DMS153 treated with DMSO at 0.1 percent for 48 hours (cell line): ENCODE data around the gene HSPA4L.

Experiments used
- DNase-seq: peaks from one replicate; lab custom pipeline; 2025; ENCODE audit not compliant: unreplicated experiment; lab: John Stamatoyannopoulos, UW

The HSPA4L gene

DNA sequence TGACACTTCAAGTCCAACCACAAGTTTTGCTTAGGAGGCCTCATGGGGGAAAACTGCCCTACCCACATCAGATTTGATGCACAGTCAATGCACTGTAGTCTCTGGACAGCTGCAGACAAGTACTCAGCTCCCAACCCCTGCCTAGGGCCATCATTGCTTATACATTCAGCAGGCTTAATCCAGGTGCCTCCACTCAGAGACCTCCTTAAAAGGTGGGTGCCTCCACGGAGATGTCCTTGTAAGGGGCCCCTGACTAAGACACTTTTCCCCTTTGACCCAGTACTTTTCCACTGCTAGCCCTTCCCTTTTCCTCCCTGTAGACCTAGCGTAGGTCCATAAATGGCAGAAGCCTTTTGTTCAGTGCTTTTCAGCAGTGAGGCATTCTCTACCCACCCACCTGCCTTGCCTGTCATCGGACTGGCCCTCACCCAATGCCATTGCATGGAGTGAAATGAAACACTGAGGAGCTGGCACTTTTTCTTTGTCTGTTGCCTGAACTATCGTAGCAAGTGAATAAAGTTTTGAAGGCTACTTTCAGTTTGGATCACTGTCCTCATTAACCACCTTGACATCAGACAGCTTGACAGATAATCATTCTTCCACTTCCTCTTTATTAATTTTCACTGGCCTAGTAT lies 74.8 kb downstream of the HSPA4L start:
- no peak for DNase-seq

DNA sequence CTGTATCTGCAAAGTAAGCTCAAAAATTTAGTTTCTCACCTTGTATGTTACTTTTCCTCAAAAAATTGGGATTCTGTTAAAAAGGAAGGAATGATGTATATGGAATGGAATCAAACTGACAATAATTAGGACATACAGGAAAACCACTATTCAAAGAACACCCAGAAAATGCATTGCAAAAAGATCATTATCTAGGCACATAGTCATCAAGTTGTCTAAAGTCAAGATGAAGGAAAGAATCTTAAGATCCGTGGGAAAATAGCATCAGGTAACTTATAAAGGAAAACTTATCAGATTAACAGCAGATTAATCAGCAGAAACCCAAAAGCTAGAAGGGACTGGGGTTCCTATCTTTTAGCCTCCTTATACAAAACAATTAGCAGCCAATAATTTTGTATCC lies 75.5 kb downstream of the HSPA4L start:
- no peak for DNase-seq

GRCh38 chr4:127868196-127868595 lies 86.1 kb downstream of the HSPA4L start:
- DNase-seq = no peak

- DNase-seq = no peak
Measured at GRCh38 chr4:127870281-127870680, 88.2 kb downstream of the HSPA4L start.

DNA sequence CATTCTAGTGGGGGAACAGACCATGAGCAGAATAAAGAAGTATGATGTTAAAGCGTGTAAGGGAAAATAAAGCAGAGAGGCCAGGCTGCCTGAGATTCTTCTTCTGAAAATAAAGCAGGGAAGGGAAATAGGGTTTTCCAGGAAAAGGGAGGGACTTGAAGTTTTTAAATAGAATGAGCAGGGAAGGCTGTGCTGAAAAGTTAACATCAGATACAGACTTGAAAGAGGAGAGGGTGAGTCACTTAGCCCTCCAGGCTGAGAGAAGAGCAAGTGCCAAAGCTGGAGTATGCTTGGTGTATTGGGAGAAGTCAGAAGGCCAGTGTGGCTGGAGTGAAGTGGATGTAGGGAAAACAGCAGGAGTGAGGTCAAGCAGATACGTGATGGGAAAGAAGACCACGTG lies 88.6 kb downstream of the HSPA4L start:
- DNase-seq = no peak

GRCh38 chr4:127875791-127876190 lies 93.7 kb downstream of the HSPA4L start:
- DNase-seq = no peak

GRCh38 chr4:127880763-127881562 lies 98.8 kb downstream of the HSPA4L start, which contains the start of gene PLK4:
TSS of gene PLK4 (plus strand) at chr4:127880893. CDS start at chr4:127881135, 242 bp downstream.
- DNase-seq = peak; percentile 96

DNA sequence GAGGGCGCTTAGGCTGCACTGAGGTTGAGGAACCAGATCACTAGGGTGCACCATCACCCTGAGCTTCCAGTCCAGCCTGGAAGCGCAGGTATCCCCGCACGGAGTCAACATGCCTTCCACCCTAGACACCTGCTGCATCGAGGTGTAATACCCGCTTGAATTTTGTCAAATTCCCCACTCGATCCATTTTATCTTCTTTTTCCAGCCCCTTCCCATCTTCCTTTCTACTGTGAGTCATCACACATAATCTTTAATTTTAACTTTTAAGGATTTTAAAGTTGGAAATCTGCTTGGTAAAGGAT lies 99.4 kb downstream of the HSPA4L start:
- DNase-seq = no peak

DNA sequence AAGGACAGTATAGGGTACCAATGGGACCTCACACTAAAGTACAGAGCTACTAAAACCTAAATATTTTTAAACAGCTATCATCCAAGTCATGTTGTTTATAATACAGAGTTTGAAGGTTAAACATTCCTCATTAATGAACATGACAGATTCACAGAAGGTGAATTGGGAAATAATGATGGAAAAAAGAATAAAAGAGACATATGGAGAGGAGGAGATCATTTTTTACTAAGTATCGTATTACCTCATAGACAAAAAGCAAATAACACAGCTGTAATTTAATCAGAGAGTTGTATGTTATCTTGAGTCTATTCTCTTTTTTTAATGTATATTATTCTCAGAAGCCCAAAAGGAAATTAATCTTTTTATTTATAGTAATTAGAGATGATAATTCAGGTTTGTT lies 106.4 kb downstream of the HSPA4L start:
- DNase-seq = no peak

DNA sequence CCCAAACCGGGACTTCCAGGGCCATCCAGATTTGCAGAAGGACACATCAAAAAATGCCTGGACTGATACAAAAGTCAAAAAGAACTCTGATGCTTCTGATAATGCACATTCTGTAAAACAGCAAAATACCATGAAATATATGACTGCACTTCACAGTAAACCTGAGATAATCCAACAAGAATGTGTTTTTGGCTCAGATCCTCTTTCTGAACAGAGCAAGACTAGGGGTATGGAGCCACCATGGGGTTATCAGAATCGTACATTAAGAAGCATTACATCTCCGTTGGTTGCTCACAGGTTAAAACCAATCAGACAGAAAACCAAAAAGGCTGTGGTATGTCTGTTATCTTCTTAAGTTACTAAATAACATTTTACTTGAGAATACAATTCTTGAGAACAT lies 107.8 kb downstream of the HSPA4L start:
- DNase-seq = no peak
